HG02938 (cell line): Measurements from ENCODE around the gene NRAS.
"Not testable (repeated sequence)": the region's sequence is repeated elsewhere in the genome, so short reads cannot be mapped to it uniquely, and the experiment has no call there.

Source experiments
- ATAC-seq: cut with Tn5 transposase; IDR thresholded peaks from one replicate; pipeline ENCODE4 v1.9.1; 2021; ENCODE audit warnings: mild to moderate bottlenecking, moderate library complexity; ENCODE audit not compliant: unreplicated experiment

NRAS gene

GRCh38 chr1:114716304-114717170 lies at the start of gene NRAS:
Gene NRAS (minus strand): TSS chr1:114716771. CDS start chr1:114716160, 611 bp downstream.
- peak; percentile 88 for ATAC-seq

GRCh38 chr1:114764689-114765088 lies 48.1 kb upstream of the NRAS start:
- ATAC-seq: no peak

- no peak for ATAC-seq
These were observed 41.8 kb upstream of the NRAS start for GRCh38 chr1:114758256-114758832.

GRCh38 chr1:114757455-114758255 lies 41.1 kb upstream of the NRAS start, which contains the start of gene CSDE1:
Gene CSDE1 (minus strand): TSS chr1:114757984. CDS start chr1:114739890, 18,094 bp downstream.
- peak; percentile 78 for ATAC-seq

- no peak for ATAC-seq
These were observed 40.4 kb upstream of the NRAS start for GRCh38 chr1:114756949-114757454.

- no peak for ATAC-seq
These were observed 39.7 kb upstream of the NRAS start for GRCh38 chr1:114756009-114756892.

GRCh38 chr1:114755006-114755931 lies 38.7 kb upstream of the NRAS start:
- no peak for ATAC-seq

GRCh38 chr1:114753702-114754101 lies 37.1 kb upstream of the NRAS start:
- ATAC-seq: not testable (repeated sequence)

- no peak for ATAC-seq
These were observed 36.6 kb upstream of the NRAS start for GRCh38 chr1:114753143-114753542.

GRCh38 chr1:114750780-114751179 lies 34.2 kb upstream of the NRAS start:
- no peak for ATAC-seq

GRCh38 chr1:114749835-114750234 lies 33.3 kb upstream of the NRAS start:
- no peak for ATAC-seq

GRCh38 chr1:114746450-114747121 lies 30.0 kb upstream of the NRAS start:
- ATAC-seq: no peak

GRCh38 chr1:114745291-114745690 lies 28.7 kb upstream of the NRAS start:
- no peak for ATAC-seq

- no peak for ATAC-seq
These were observed 25.6 kb upstream of the NRAS start for GRCh38 chr1:114741963-114742746.

GRCh38 chr1:114740331-114740730 lies 23.8 kb upstream of the NRAS start:
- ATAC-seq: no peak

- no peak for ATAC-seq
These were observed 20.8 kb upstream of the NRAS start for GRCh38 chr1:114737314-114737849.

- ATAC-seq: no peak
These were observed 18.9 kb upstream of the NRAS start for GRCh38 chr1:114735479-114735878.

- ATAC-seq: no peak
These were observed 13.2 kb upstream of the NRAS start for GRCh38 chr1:114729782-114730181.
